Endothelial cell of umbilical vein (primary cell): ENCODE data around the gene CDH23. TPM values are rescaled to one million over a fixed set of nuclear protein-coding genes. Genes with fewer than 3 reads are reported as not detected.

Source experiments
- BruUV-seq: library from RNA; stranded (reverse); fragments of 400-500 nt; replicated peaks from 2 replicates; lab custom pipeline; 2021; lab: Mats Ljungman, UMichigan
- CTCF ChIA-PET: fragments of 300-600, 350-600 bp; sonication (Branson Sonifier 250); formaldehyde crosslinking; loops from one replicate; lab custom pipeline; 2021; ENCODE audit warnings: antibody characterized with exemption, inconsistent platforms; lab: Charles Lee
- POLR2A ChIA-PET: fragments of 300-600, 350-600 bp; sonication (Branson Sonifier 250); formaldehyde crosslinking; loops from one replicate; lab custom pipeline; 2021; ENCODE audit warnings: antibody characterized with exemption, inconsistent platforms; lab: Charles Lee
- DNase-seq: peaks from one replicate; pipeline ENCODE4 v3.0.0-alpha.2; 2011; ENCODE audit warnings: low read depth, low spot score
- FAIRE-seq: peaks from 2 replicates; lab custom pipeline; 2011; peaks lifted over from hg19 to GRCh38; lab: Jason Lieb, UNC
- H2AFZ ChIP-seq: 2 replicates; pipeline ENCODE4 v1.6.0; 2012; ENCODE audit warnings: low read depth, low read length, control low read depth, inconsistent platforms
- H3K27ac ChIP-seq: 2 replicates; pipeline ENCODE4 v1.5.1; 2011; ENCODE audit warnings: low read depth, mild to moderate bottlenecking, control low read depth, low read length, moderate library complexity; ENCODE audit not compliant: insufficient read depth
- H3K27me3 ChIP-seq, 2 experiments: 2 replicates each; pipeline versions ENCODE4 v1.6.0 to v1.6.1; 2011; ENCODE audit warnings: low read length in 2 of 2, mixed read lengths in 1 of 2; ENCODE audit not compliant: control insufficient read depth in 2 of 2, insufficient read depth in 2 of 2
- H3K36me3 ChIP-seq, 2 experiments: 2 replicates in 1 of 2; 3 replicates in 1 of 2; pipeline ENCODE4 v1.5.1; 2011; ENCODE audit warnings: low read length in 2 of 2, mild to moderate bottlenecking in 1 of 2, moderate library complexity in 1 of 2; ENCODE audit not compliant: control insufficient read depth in 2 of 2, insufficient read depth in 2 of 2; ENCODE audit errors: extremely low read depth in 1 of 2
- H3K4me1 ChIP-seq: 3 replicates; pipeline ENCODE4 v1.5.1; 2011; ENCODE audit warnings: mild to moderate bottlenecking, low read length; ENCODE audit not compliant: control insufficient read depth, insufficient read depth; ENCODE audit errors: extremely low read depth
- H3K4me2 ChIP-seq: 2 replicates; pipeline ENCODE4 v1.6.1; 2011; ENCODE audit warnings: low read length, control low read depth, mixed read lengths; ENCODE audit not compliant: insufficient read depth
- H3K4me3 ChIP-seq, 3 experiments: fragments of 200-600 bp in 1 of 3; sonication (generic), shearing (Covaris generic) in 1 of 3; replicated peaks in 1 of 3; 2 replicates each; pipeline ENCODE4 v1.5.1; 2011 to 2016; ENCODE audit warnings: control low read depth in 3 of 3, low read length in 3 of 3, mild to moderate bottlenecking in 2 of 3, inconsistent platforms in 1 of 3, low read depth in 1 of 3, moderate library complexity in 1 of 3; ENCODE audit not compliant: insufficient read depth in 1 of 3
- H3K79me2 ChIP-seq: 2 replicates; pipeline ENCODE4 v1.6.0; 2012; ENCODE audit warnings: low read length, inconsistent platforms; ENCODE audit not compliant: control insufficient read depth, insufficient read depth
- H3K9ac ChIP-seq: replicated peaks from 2 replicates; pipeline ENCODE3; 2011; ENCODE audit warnings: low read length, control low read depth; ENCODE audit not compliant: insufficient read depth; ENCODE audit errors: extremely low read depth
- H3K9me1 ChIP-seq: replicated peaks from 3 replicates; pipeline ENCODE4 v1.6.0; 2011; ENCODE audit warnings: mild to moderate bottlenecking, low read length; ENCODE audit not compliant: control insufficient read depth, insufficient read depth; ENCODE audit errors: extremely low read depth
- H3K9me3 ChIP-seq: replicated peaks from 2 replicates; pipeline ENCODE4 v1.5.1; 2012; ENCODE audit warnings: low read length, inconsistent platforms; ENCODE audit not compliant: control insufficient read depth, insufficient read depth
- H4K20me1 ChIP-seq: replicated peaks from 2 replicates; pipeline ENCODE3; 2011; ENCODE audit warnings: mild to moderate bottlenecking, low read length; ENCODE audit not compliant: control insufficient read depth, insufficient read depth; ENCODE audit errors: extremely low read depth
- EZH2 ChIP-seq: IDR thresholded peaks from 2 replicates; pipeline ENCODE4 v1.6.1; 2012; ENCODE audit warnings: borderline replicate concordance, low read depth, mild to moderate bottlenecking, moderate library complexity, low read length, inconsistent platforms; ENCODE audit not compliant: severe bottlenecking
- FOS ChIP-seq: IDR thresholded peaks from 2 replicates; pipeline ENCODE4 v1.6.1; 2011; ENCODE audit warnings: mild to moderate bottlenecking, low read length, moderate library complexity, borderline replicate concordance; ENCODE audit not compliant: insufficient read depth
- GATA2 ChIP-seq: IDR thresholded peaks from 2 replicates; pipeline ENCODE4 v1.7.0; 2011; ENCODE audit warnings: low read depth, mild to moderate bottlenecking, moderate library complexity, mixed read lengths, low read length; ENCODE audit not compliant: insufficient read length, insufficient read depth
- JUN ChIP-seq: IDR thresholded peaks from 2 replicates; pipeline ENCODE4 v1.6.1; 2011; ENCODE audit warnings: borderline replicate concordance, low read depth; ENCODE audit not compliant: insufficient read length, insufficient read depth
- MAX ChIP-seq: IDR thresholded peaks from 2 replicates; pipeline ENCODE4 v1.6.1; 2011; ENCODE audit not compliant: insufficient read depth, insufficient read length
- MYC ChIP-seq: IDR thresholded peaks from one replicate; pipeline ENCODE4 v1.6.1; 2011; ENCODE audit warnings: mild to moderate bottlenecking, low read depth, low read length
- POLR2A ChIP-seq: IDR thresholded peaks from 2 replicates; pipeline ENCODE4 v1.6.1; 2012; ENCODE audit warnings: low read depth, mild to moderate bottlenecking, control low read depth, low read length
- POLR2AphosphoS5 ChIP-seq: IDR thresholded peaks from 2 replicates; pipeline ENCODE4 v1.6.1; 2012; ENCODE audit warnings: low read depth, mild to moderate bottlenecking, control low read depth, low read length, moderate library complexity; ENCODE audit not compliant: insufficient read depth
- dilution Hi-C: fragments of 300-500 bp; cut with MboI; formaldehyde crosslinking; loops from one replicate; pipeline ENCODE4 v1.15.0; 2019; ENCODE audit warnings: low sequenced_read_pairs; ENCODE audit not compliant: extremely low pct_ligation_motif_present
- intact Hi-C: fragments of 100-400 bp; cut with micrococcal nuclease; formaldehyde crosslinking; loops from one replicate; pipeline ENCODE4 v1.10.0; 2022
- polyA plus RNA-seq, 4 experiments: library from polyadenylated mRNA; depleted of rRNA in 3 of 4; stranded (reverse) in 3 of 4; unstranded in 1 of 4; fragments of >200 nt; gene quantifications; 2 replicates each; pipeline versions ENCODE4 v1.2.1 to v1.2.3, GENCODE V29; 2011 to 2012; ENCODE audit warnings: missing spikeins in 1 of 4
- total RNA-seq: library from RNA; stranded (reverse); gene quantifications from 2 replicates; pipeline ENCODE4 v1.2.3, GENCODE V29; 2021
- TF ChIP-seq, protein P1 (sequence below), 2 donors: IDR thresholded peaks; 1 replicate in 1 of 2; 2 replicates in 1 of 2; pipeline ENCODE4 v1.5.1; 2011; ENCODE audit warnings: low read length in 2 of 2, mild to moderate bottlenecking in 2 of 2, moderate library complexity in 2 of 2, control low read depth in 1 of 2, inconsistent platforms in 1 of 2, low read depth in 1 of 2; ENCODE audit not compliant: insufficient read depth in 1 of 2; ENCODE audit errors: extremely low read depth in 1 of 2

The CDH23 gene
- total and polyA plus RNA-seq, 2 donors (not counting 3 experiments of a cell fraction or from before 2014, with no cell fraction given): not detected

- H3K4me2 ChIP-seq: no peak overlapping the region
- no peak overlapping the region for H3K27ac ChIP-seq
- H3K27me3 ChIP-seq: peaks cover 0 to 1% of the 10 kb centered on the region in 2 experiments
- H4K20me1 ChIP-seq: no peaks in the 10 kb centered on the region
- H3K36me3 ChIP-seq: no peaks in the 10 kb centered on the region
- POLR2A ChIA-PET: no interaction called here
- BruUV-seq: no TSS peak
- H3K4me1 ChIP-seq: peaks cover 2% of the 10 kb centered on the region
- H3K9ac ChIP-seq: no peak overlapping the region
- no peak overlapping the region for H3K4me3 ChIP-seq
- no peaks in the 10 kb centered on the region for H3K9me3 ChIP-seq
- no peak overlapping the region for H2AFZ ChIP-seq
- H3K9me1 ChIP-seq: no peaks in the 10 kb centered on the region
- CTCF ChIA-PET: interaction anchor here (1.4 kb wide), 1 partner anchor 10 kb away, joined by 4 read pairs; no protein-coding TSS in a partner anchor
- FAIRE-seq (no peak), DNase-seq (no peak)
- no peak for TF ChIP-seq GATA2
- no peak for TF ChIP-seq EZH2
- TF ChIP-seq POLR2A: no peak
- no peak for TF ChIP-seq MAX
- TF ChIP-seq JUN: no peak
- TF ChIP-seq, protein P1, sequence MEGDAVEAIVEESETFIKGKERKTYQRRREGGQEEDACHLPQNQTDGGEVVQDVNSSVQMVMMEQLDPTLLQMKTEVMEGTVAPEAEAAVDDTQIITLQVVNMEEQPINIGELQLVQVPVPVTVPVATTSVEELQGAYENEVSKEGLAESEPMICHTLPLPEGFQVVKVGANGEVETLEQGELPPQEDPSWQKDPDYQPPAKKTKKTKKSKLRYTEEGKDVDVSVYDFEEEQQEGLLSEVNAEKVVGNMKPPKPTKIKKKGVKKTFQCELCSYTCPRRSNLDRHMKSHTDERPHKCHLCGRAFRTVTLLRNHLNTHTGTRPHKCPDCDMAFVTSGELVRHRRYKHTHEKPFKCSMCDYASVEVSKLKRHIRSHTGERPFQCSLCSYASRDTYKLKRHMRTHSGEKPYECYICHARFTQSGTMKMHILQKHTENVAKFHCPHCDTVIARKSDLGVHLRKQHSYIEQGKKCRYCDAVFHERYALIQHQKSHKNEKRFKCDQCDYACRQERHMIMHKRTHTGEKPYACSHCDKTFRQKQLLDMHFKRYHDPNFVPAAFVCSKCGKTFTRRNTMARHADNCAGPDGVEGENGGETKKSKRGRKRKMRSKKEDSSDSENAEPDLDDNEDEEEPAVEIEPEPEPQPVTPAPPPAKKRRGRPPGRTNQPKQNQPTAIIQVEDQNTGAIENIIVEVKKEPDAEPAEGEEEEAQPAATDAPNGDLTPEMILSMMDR (IDR thresholded peaks at IDR 0.05; ENCODE audit: extremely low read depth in 1 of 2, insufficient read depth in 1 of 2, low read depth in 1 of 2, low read length in 2 of 2): no peak
- TF ChIP-seq FOS: no peak
- no peak for TF ChIP-seq MYC
- no peak for TF ChIP-seq POLR2AphosphoS5
- intact Hi-C loops: no loop called here
- dilution Hi-C loops: no loop called here
- H3K79me2 ChIP-seq: no peaks in the 10 kb centered on the region
These were observed 43.9 kb downstream of the CDH23 start for GRCh38 chr10:71440506-71441035.
